ENCODE measurements around the gene MED23. TPM values are rescaled to one million over a fixed set of nuclear protein-coding genes. Genes with fewer than 3 reads are reported as not detected.

MED23 gene
- total RNA-seq, 4 donors from 2014 or later: 42.6 to 54.7 (median 46.7) TPM

- no peak overlapping the region for H3K4me3 ChIP-seq (replicated peaks in 1 of 3)
- DNase-seq: no peak
- H3K27ac ChIP-seq: no peak overlapping the region
- intact Hi-C loops (cut with DNase I): no loop called here
- H3K27me3 ChIP-seq: no peaks in the 10 kb centered on the region
- H3K4me1 ChIP-seq: no peaks in the 10 kb centered on the region
- no peaks in the 10 kb centered on the region for H3K36me3 ChIP-seq
- WGBS, 2 donors: 79 to 82% methylated on average over 4 of the region's 4 CpGs
- TF ChIP-seq POLR2A (IDR thresholded peaks at IDR 0.05) (no peak), CTCF (IDR thresholded peaks at IDR 0.05) (no peak)
- no peaks in the 10 kb centered on the region for H3K9me3 ChIP-seq
Observed at GRCh38 chr6:131568726-131569125, 59.3 kb downstream of the MED23 start.

DNA sequence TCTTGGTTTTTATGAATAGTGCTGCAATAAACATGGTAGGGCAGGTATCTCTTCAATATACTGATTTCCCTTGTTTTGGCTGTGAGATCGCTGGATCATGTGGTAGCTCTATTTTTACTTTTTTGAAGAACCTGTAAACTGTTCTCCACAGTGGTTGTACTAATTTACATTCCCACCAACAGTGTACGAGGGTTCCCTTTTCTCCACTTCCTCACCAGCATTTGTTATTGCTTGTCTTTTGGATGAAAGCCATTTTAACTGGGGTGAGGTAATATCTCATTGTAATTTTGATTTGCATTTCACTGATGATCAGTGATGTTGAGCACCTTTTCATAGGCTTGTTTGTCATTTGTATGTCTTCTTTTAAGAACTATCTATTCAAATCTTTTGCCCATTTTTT, 63.0 kb downstream of the MED23 start:
- Histone ChIP-seq H3K4me3 (replicated peaks in 1 of 3) (no peak overlapping the region), H3K9me3 (no peaks in the 10 kb centered on the region), H3K27me3 (no peaks in the 10 kb centered on the region), H3K4me1 (no peaks in the 10 kb centered on the region), H3K27ac (no peak overlapping the region), H3K36me3 (no peaks in the 10 kb centered on the region)
- DNase-seq: no peak
- intact Hi-C loops (cut with DNase I): no loop called here
- 76 to 78% methylated on average over 2 of the region's 2 CpGs for WGBS, 2 donors
- no peak for TF ChIP-seq POLR2A (IDR thresholded peaks at IDR 0.05)
- TF ChIP-seq CTCF (IDR thresholded peaks at IDR 0.05): no peak

DNA sequence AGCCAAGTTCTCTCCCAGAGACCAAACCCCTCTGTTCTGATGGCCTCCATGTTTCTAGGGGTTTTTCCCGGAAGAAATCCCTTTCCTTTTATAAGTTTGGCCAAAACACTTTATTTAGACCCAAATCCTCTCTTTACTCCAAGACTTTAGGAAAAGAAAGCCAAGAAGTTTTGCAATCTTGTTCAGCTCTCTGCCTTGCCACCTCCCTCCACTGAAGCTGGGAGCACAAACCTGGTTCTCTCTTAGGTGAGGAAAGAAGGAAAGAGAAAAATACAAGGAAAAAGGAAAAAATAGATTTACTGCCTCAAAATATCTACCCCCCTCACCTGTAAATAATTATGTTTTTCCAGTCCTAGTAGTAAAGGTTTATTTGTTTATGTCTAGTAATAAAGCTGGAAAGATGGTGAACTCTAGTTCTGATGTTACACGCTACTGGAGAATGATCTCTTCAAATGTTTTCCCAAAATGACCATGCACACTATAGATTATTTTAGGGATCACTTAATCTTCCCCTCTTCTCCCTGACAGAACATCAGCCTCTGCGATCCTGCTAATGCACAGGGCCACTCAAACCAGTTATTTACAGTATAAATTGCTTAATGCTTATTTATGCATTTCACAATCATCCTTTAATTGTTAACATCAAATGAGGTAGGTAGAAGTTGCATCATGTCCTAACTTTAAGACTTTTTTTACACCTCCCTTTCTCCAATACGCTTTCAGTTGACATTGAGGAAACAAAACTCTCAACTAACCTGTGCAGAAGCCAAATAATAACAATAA, 65.9 kb downstream of the MED23 start:
- H3K4me1 ChIP-seq: no peaks in the 10 kb centered on the region
- H3K9me3 ChIP-seq: no peaks in the 10 kb centered on the region
- H3K4me3 ChIP-seq (replicated peaks in 1 of 3): no peak overlapping the region
- H3K27ac ChIP-seq: no peak overlapping the region
- no peak for DNase-seq
- no peak for TF ChIP-seq POLR2A (IDR thresholded peaks at IDR 0.05)
- TF ChIP-seq CTCF (IDR thresholded peaks at IDR 0.05): no peak
- no peaks in the 10 kb centered on the region for H3K27me3 ChIP-seq
- no peaks in the 10 kb centered on the region for H3K36me3 ChIP-seq
- intact Hi-C loops (cut with DNase I): no loop called here
- WGBS, 2 donors: 91 to 93% methylated on average over 4 of the region's 4 CpGs

GRCh38 chr6:131558922-131559321, 69.1 kb downstream of the MED23 start:
- intact Hi-C loops (cut with DNase I): no loop called here
- H3K4me1 ChIP-seq: no peaks in the 10 kb centered on the region
- H3K36me3 ChIP-seq: no peaks in the 10 kb centered on the region

More at GRCh38 chr6:131558922-131559321, 69.1 kb downstream of the MED23 start:
- Histone ChIP-seq H3K27ac (no peak overlapping the region), H3K27me3 (no peaks in the 10 kb centered on the region), H3K9me3 (no peaks in the 10 kb centered on the region), H3K4me3 (replicated peaks in 1 of 3) (no peak overlapping the region)
- no peak for TF ChIP-seq POLR2A (IDR thresholded peaks at IDR 0.05)
- no peak for TF ChIP-seq CTCF (IDR thresholded peaks at IDR 0.05)
- WGBS, 2 donors: 67 to 77% methylated on average over 4 of the region's 4 CpGs
- DNase-seq: peak; percentile 50 to 66
